HG02852 (cell line): ENCODE data around the gene FAM227B.
"Not testable (repeated sequence)": the region's sequence is repeated elsewhere in the genome, so short reads cannot be mapped to it uniquely, and the experiment has no call there.

Experiments
- ATAC-seq: cut with Tn5 transposase; IDR thresholded peaks from one replicate; pipeline ENCODE4 v1.9.1; 2021; ENCODE audit warnings: mild to moderate bottlenecking, moderate library complexity; ENCODE audit not compliant: unreplicated experiment

FAM227B gene

DNA sequence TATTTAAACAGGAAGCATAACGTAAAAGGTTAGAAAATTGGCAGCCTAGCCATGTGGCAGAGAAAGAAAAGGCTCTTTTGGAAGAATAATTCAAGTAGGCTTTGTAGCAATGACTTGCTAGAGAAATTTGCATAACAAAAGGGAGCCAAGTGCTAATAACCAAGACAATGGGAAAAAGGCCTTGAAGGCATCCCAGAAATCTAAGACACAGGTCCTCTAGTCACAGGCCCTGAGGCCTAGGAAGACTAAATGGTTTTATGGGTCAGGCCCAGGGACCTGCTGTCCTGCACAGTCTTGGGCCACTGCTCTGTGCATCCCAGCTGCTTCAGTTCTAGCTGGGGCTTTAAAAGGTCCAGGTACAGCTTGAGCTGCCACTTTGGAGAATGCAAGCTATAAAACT is 119.0 kb downstream of the FAM227B start:
- no peak for ATAC-seq

DNA sequence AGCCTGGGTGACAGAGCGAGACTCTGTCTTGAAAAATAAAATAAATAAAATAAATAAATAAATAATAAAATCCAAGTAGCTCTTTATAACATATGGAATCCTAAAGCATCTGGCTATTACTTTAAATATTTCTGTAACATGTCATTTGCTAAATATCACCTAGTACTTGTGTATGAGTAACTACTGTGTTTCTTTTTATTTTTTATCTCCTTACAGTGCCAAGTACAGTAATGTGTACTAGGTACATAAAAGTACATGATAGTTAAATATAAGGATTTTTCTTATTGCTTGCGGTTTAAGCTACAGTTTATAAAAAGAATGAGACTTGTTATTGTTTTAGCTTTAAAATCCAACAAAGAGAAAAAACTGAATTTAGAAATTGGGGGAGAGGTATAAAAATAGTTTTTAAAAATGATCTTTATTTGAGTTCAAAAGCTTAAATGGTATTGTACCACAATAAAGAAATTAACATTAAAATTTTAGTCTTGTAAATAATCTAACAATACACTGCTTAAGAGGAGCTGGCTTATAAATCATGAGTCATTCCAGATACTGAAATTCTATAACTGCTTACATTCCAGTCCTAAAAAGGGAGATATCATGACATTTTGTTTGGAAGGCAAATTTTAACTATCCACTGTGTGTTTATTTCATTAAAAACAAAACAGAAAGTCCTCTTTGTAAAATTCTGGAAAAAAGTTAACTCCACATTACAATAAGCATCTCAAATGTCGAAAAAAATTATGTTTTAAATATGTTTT is 124.4 kb downstream of the FAM227B start:
- ATAC-seq = no peak

DNA sequence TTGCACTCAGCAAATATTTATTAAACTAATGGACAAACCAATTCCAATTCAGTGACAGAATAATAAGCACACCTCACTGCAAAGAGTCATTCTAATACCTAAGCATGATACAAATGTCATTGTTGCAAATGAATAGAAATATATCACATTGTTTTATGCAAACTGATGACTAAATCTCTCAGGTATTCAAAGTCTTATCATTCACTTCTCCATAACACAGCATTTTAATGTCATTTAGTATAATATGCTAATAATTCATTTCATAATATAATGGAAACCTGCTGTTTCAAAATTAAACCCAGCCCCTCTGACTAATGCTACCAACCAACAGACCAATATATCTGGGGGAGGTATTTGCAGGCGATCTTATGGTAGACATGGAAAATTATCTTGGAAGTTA is 125.8 kb downstream of the FAM227B start:
- no peak for ATAC-seq

- no peak for ATAC-seq
Observed at GRCh38 chr15:49492830-49493229, 127.8 kb downstream of the FAM227B start.

DNA sequence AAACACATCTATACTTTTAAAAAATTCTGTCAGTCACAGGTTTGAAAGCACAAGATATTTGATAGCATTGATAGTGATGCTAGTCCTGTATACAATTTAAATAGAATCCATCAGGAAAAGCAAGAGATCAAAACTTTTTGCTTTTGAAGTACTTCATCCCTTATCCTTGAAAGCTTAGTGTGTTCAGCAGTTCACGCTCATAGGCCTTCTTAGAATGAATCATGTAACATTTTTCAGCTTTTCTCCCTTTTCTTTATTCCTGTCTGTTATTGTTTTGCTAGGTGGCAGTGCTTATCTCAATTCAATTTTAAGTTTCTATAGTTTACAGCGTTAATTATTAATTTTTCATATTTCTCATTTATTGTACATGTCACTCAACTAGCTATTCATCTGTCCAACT is 128.5 kb downstream of the FAM227B start:
- no peak for ATAC-seq

DNA sequence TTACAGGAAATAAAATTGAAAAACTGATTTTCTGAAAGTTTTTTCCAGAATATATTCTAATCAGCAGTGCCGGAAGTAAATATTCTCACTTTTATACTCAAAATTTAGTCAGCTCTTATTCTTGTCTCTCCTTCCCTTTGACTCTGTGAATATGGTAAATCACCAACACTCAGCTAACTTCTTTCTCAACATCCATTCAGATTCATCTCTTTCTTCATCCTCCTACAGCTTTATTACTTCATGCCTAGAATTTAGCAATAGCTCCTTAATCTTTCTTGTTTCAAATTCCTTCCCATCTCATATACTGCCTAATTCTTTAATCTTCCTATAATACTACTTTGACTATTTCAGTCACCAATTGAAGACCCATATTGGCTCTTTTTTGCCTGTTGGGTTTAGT is 129.7 kb downstream of the FAM227B start:
- ATAC-seq = no peak

DNA sequence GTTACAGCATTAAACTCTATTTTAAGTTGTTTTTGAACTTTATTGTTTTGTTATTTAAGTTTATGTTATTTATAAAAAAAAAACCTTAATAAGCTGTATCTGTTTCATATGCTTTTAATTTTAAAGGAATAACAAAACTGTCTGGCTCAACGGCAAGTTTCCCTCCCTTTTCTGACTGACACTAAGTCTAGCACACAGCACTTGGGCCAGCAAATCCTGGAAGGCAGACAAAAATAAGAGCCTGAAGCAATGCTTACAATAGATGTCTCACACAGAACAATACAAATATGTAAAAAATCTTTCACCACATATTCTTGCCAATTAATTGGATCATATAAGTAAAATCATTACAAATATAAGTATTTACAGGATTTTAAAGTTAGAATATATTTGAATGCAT is 135.2 kb downstream of the FAM227B start:
- not testable (repeated sequence) for ATAC-seq

- not testable (repeated sequence) for ATAC-seq
Observed at GRCh38 chr15:49478982-49479381, 141.6 kb downstream of the FAM227B start.

DNA sequence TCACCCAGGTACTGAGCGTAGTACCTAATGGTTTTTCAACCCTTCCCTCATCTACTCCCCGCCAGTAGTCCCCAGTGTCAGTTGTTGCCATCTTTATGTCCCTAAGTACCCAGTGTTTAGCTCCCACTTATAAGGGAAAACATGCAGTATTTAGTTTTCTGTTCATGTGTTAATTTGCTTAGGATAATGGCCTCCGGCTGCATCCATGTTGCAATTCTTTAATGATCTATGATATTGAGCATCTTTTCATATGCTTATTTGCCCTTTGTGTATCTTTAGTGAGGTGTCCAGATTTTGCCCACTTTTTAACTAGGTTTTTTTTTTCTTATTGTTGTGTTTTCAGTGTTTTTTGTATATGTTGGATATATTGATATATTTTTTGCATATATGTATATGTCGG is 142.6 kb downstream of the FAM227B start:
- not testable (repeated sequence) for ATAC-seq

- ATAC-seq = no peak
Observed at GRCh38 chr15:49473031-49473430, 147.6 kb downstream of the FAM227B start.

- ATAC-seq = no peak
Observed at GRCh38 chr15:49472338-49472737, 148.3 kb downstream of the FAM227B start.

DNA sequence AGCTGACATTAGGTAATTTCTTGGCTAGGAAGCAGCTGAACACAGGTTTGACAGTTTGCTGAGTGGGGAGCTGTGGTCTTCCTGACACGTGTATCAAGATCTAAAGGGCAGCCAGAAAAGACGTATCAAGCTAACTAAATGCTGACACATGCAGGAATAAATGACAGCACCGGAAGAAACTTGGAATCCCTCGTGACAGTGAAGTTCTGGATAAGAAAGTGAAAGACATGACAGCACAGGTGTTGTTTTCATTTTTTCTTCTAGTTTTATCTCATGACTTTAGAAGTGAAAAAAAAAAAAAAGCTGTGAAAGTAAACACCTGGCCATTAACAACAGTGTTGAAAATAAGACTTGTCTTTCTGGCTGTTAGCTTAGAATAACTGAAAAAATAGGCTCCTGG is 148.9 kb downstream of the FAM227B start:
- ATAC-seq = peak; percentile 75

DNA sequence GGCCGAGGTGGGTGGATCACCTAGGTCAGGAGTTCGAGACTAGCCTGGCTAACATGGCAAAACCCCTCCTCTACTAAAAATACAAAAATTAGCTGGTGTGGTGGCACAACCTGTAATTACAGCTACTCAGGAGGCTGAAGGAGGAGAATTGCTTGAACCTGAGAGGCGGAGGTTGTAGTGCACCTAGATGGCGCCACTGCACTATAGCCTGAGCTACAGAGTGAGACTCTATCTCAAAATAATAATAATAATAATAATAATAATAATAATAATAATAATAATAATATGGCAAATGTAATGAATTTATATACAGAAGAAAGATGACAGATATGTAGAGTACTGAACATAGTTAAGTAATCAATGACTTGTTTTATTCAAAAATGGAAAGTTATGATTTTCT is 149.4 kb downstream of the FAM227B start:
- not testable (repeated sequence) for ATAC-seq

- ATAC-seq = no peak
Observed at GRCh38 chr15:49468481-49468839, 152.2 kb downstream of the FAM227B start.

DNA sequence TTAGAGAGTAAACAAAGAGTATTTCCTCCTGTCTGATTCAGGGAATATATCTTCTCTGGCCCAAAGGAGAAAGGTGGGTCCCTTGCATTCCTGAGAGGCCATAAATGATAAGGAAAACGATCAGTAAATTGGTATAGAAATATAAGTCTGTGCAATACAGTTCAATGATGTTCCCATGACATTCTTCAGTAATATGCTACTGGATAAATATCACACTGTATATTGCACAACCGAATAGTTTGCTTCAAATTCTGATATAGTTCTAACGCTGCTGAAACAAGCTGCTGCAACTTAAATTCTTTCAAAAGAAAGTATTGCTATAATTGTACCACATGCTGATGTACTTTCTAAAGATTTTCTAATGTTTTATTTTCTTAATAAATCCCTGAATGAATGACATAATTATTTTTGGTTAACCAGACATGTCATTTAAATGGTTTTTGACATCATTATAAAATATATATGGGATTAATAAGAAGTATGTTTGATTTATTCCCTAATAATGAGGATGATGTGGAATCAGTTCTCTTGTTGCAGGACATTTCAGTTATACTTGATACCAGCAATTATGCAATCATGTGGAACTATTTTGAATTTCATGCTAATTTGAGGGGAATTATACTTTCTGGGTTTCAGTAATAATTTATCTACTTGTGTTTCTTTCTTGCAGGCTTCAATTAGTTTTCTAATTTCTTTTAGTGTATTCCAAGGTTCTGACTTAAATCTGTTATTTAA is 152.7 kb downstream of the FAM227B start:
- no peak for ATAC-seq

- ATAC-seq = no peak
Observed at GRCh38 chr15:49466119-49466518, 154.5 kb downstream of the FAM227B start.

GRCh38 chr15:49464522-49464921 is 156.1 kb downstream of the FAM227B start:
- no peak for ATAC-seq

DNA sequence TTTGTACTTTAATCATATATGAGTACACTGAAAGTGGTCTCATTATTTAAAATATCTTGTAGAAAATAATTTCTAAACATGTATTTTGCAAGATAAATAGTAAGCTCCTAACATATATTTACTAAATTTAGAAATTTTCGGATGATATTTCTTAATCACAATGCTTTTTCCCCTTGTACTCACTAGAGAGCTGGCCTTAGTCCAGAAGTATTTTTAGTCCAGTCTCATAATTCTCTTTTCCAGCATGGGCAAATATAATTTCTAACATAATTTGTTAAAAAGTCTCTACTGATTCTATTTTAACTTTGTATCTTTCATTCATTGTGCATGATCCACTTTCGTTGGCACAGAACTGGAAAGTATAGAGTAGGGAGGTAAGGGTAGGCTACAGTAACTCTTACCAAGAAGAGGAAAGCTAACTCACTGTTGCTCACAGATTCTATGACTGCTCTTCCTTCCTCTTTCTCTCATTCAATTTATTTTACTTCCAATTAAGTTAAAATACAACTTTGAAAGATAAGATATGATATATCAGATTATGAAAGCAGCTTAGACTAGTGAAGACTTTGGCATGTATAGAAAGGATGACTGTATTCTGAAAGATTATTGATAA is 158.3 kb downstream of the FAM227B start:
- no peak for ATAC-seq

GRCh38 chr15:49460411-49460941 is 160.1 kb downstream of the FAM227B start:
- no peak for ATAC-seq

GRCh38 chr15:49458145-49458544 is 162.5 kb downstream of the FAM227B start:
- no peak for ATAC-seq

- no peak for ATAC-seq
Observed at GRCh38 chr15:49456166-49456565, 164.5 kb downstream of the FAM227B start.

DNA sequence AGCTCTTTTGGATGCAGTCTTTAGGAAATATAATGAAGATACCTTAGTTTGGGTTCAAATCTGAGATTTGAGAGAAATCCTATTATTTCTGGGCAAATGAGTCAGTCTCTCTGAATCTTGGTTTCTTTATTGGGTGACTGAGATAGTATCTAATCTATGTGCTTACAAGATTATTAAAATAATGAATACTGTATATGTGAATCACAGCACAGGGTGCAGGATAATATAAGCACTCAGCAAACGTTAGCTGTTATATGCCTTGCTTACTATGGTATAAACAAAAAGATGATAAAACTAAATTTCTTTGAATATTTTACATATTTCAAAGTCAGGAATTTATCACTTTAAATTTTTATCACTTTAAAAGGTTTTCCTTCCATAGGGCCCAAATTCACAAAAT is 168.0 kb downstream of the FAM227B start:
- no peak for ATAC-seq
